Measurements from ENCODE around the gene MYMK.
"Not testable (repeated sequence)": the region's sequence is repeated elsewhere in the genome, so short reads cannot be mapped to it uniquely, and the experiment has no call there.

The MYMK gene

GRCh38 chr9:133524679-133525228 is at the start of gene MYMK:
Gene MYMK, minus strand, starts transcription at chr9:133524959. Its CDS starts 115 bp downstream, at chr9:133524844.
- no peak for DNase-seq (ENCODE audit: low spot score)

- no peak for DNase-seq (ENCODE audit: low spot score)
Measured at GRCh38 chr9:133573791-133574515, 49.2 kb upstream of the MYMK start.

- DNase-seq (ENCODE audit: low spot score), result no peak
Measured at GRCh38 chr9:133572821-133573361, 48.1 kb upstream of the MYMK start.

GRCh38 chr9:133571896-133572595 is 47.3 kb upstream of the MYMK start:
- DNase-seq (ENCODE audit: low spot score), result no peak

- no peak for DNase-seq (ENCODE audit: low spot score)
Measured at GRCh38 chr9:133571391-133571890, 46.7 kb upstream of the MYMK start.

- DNase-seq (ENCODE audit: low spot score), result no peak
Measured at GRCh38 chr9:133570691-133571080, 45.9 kb upstream of the MYMK start.

GRCh38 chr9:133569891-133570690 is 45.3 kb upstream of the MYMK start:
- no peak for DNase-seq (ENCODE audit: low spot score)

- no peak for DNase-seq (ENCODE audit: low spot score)
Measured at GRCh38 chr9:133569121-133569785, 44.5 kb upstream of the MYMK start.

GRCh38 chr9:133568186-133568585 is 43.4 kb upstream of the MYMK start:
- DNase-seq (ENCODE audit: low spot score), result no peak

GRCh38 chr9:133566817-133567216 is 42.1 kb upstream of the MYMK start:
- DNase-seq (ENCODE audit: low spot score), result no peak

- no peak for DNase-seq (ENCODE audit: low spot score)
Measured at GRCh38 chr9:133566382-133566781, 41.6 kb upstream of the MYMK start.

- no peak for DNase-seq (ENCODE audit: low spot score)
Measured at GRCh38 chr9:133564451-133565116, 39.8 kb upstream of the MYMK start.

- DNase-seq (ENCODE audit: low spot score), result not testable (repeated sequence)
Measured at GRCh38 chr9:133563814-133564213, 39.1 kb upstream of the MYMK start.

GRCh38 chr9:133563291-133563796 is 38.6 kb upstream of the MYMK start:
- peak; percentile 77 for DNase-seq (ENCODE audit: low spot score)

- DNase-seq (ENCODE audit: low spot score), result no peak
Measured at GRCh38 chr9:133562611-133563290, 38.0 kb upstream of the MYMK start.

GRCh38 chr9:133561976-133562554 is 37.3 kb upstream of the MYMK start:
- DNase-seq (ENCODE audit: low spot score), result no peak

- no peak for DNase-seq (ENCODE audit: low spot score)
Measured at GRCh38 chr9:133560944-133561343, 36.2 kb upstream of the MYMK start.

- no peak for DNase-seq (ENCODE audit: low spot score)
Measured at GRCh38 chr9:133560311-133560710, 35.6 kb upstream of the MYMK start.

All from hepatic stellate cell (primary cell).